Naive thymus-derived CD8-positive, alpha-beta T cell (primary cell): Measurements from ENCODE around the gene C16orf90. TPM values are rescaled to one million over a fixed set of nuclear protein-coding genes. Genes with fewer than 3 reads are reported as not detected.

Source experiments
- ATAC-seq, 2 donors: fragments of 150-1000 bp; cut with Tn5 transposase in 1 of 2; sonication (Bioruptor Pico), chemical (Tn5 transposase) in 1 of 2; 1 replicate in 1 of 2; 2 replicates in 1 of 2; pipeline ENCODE4 v1.10.0; 2021; ENCODE audit warnings: mild to moderate bottlenecking in 2 of 2, moderate library complexity in 2 of 2
- POLR2A ChIA-PET: fragments of 350-600 bp; sonication (Branson Sonifier 250); formaldehyde crosslinking; loops from one replicate; lab custom pipeline; 2021; ENCODE audit warnings: antibody characterized with exemption; lab: Charles Lee
- DNase-seq, 10 donors: peaks; one replicate each; pipeline versions ENCODE4 v3.0.0 to v3.0.0-alpha.2; 2020 to 2022
- H3K27ac Mint-ChIP-seq, 10 donors: one replicate each; pipeline ENCODE4 v1.8.0; 2020 to 2022; ENCODE audit warnings: mild to moderate bottlenecking in 10 of 10, mixed read lengths in 10 of 10, moderate library complexity in 4 of 10, inconsistent platforms in 1 of 10
- H3K27me3 Mint-ChIP-seq, 5 donors: one replicate each; pipeline ENCODE4 v1.8.0; 2021 to 2022; ENCODE audit warnings: mixed read lengths in 5 of 5
- H3K36me3 Mint-ChIP-seq, 3 donors: one replicate each; pipeline ENCODE4 v1.8.0; 2020 to 2022; ENCODE audit warnings: mixed read lengths in 3 of 3, mild to moderate bottlenecking in 2 of 3, inconsistent platforms in 1 of 3
- H3K4me1 Mint-ChIP-seq, 4 donors: one replicate each; pipeline ENCODE4 v1.8.0; 2021 to 2022; ENCODE audit warnings: mixed read lengths in 4 of 4
- H3K4me3 Mint-ChIP-seq, 10 donors: one replicate each; pipeline ENCODE4 v1.8.0; 2020 to 2022; ENCODE audit warnings: mild to moderate bottlenecking in 10 of 10, mixed read lengths in 10 of 10, moderate library complexity in 6 of 10, inconsistent platforms in 1 of 10
- H3K9me3 Mint-ChIP-seq, 9 donors: one replicate each; pipeline ENCODE4 v1.8.0; 2020 to 2022; ENCODE audit warnings: mixed read lengths in 9 of 9, mild to moderate bottlenecking in 3 of 9, inconsistent platforms in 1 of 9, moderate library complexity in 1 of 9
- polyA plus RNA-seq, 3 donors: library from polyadenylated mRNA; unstranded; fragments of 300-500 nt; fragmentation: Illumina TruSeq; gene quantifications; one replicate each; pipeline ENCODE4 v1.2.3, GENCODE V29; 2021
- total RNA-seq, 8 experiments: library from RNA in 2 of 8; stranded (reverse) in 2 of 8; gene quantifications; one replicate each; pipeline ENCODE4 v1.2.3 and lab custom pipeline; 2021 to 2026

C16orf90 gene
- total and polyA plus RNA-seq, 5 experiments from 2014 or later: 0.26 TPM; not detected in 4

- peaks cover 31 to 71% (median 53%) of the 10 kb centered on the region in 4 donors for H3K4me1 Mint-ChIP-seq
These were observed 23.6 kb downstream of the C16orf90 start for GRCh38 chr16:3471518-3472176.

GRCh38 chr16:3470723-3471122 lies 24.6 kb downstream of the C16orf90 start:
- DNase-seq: no peak
- Mint-ChIP-seq H3K4me1 (peaks cover 34 to 80% (median 61%) of the 10 kb centered on the region in 4 donors), H3K36me3 (peaks cover 0 to 42% (median 4%) of the 10 kb centered on the region in 3 donors), H3K9me3 (no peaks in the 10 kb centered on the region), H3K27ac (peak overlapping the region in 7 of 10 donors; percentile 20 to 76 (median 51)), H3K4me3 (no peak overlapping the region), H3K27me3 (no peaks in the 10 kb centered on the region)
- no peak for ATAC-seq
- POLR2A ChIA-PET: no interaction called here

More at GRCh38 chr16:3471518-3472176, 23.6 kb downstream of the C16orf90 start:
- ATAC-seq (no peak), DNase-seq (peak in 1 of 10 donors; percentile 9)
- no peaks in the 10 kb centered on the region for H3K27me3 Mint-ChIP-seq
- POLR2A ChIA-PET: interaction anchor here (1.1 kb wide), 1 partner anchor 167 kb away, joined by 3 read pairs; no protein-coding TSS in a partner anchor
- H3K4me3 Mint-ChIP-seq: no peak overlapping the region
- peak overlapping the region in 4 of 10 donors; percentile 24 to 74 (median 44) for H3K27ac Mint-ChIP-seq
- H3K36me3 Mint-ChIP-seq: peaks cover 0 to 37% (median 4%) of the 10 kb centered on the region in 3 donors
- no peaks in the 10 kb centered on the region for H3K9me3 Mint-ChIP-seq

- Mint-ChIP-seq H3K27me3 (no peaks in the 10 kb centered on the region), H3K27ac (peak overlapping the region in 6 of 10 donors; percentile 15 to 71 (median 54)), H3K4me1 (peaks cover 31 to 83% (median 64%) of the 10 kb centered on the region in 4 donors), H3K36me3 (peaks cover 0 to 37% (median 4%) of the 10 kb centered on the region in 3 donors), H3K9me3 (no peaks in the 10 kb centered on the region), H3K4me3 (peak overlapping the region in 2 of 10 donors; percentile 18 to 37)
- POLR2A ChIA-PET: no interaction called here
- ATAC-seq (no peak), DNase-seq (peak in 1 of 10 donors; percentile 30)
These were observed 25.6 kb downstream of the C16orf90 start for GRCh38 chr16:3469736-3470135.

- no peaks in the 10 kb centered on the region for H3K9me3 Mint-ChIP-seq
- peak in 1 of 10 donors; percentile 24 for DNase-seq
These were observed 26.8 kb downstream of the C16orf90 start for GRCh38 chr16:3468501-3468900.

GRCh38 chr16:3467921-3468320 lies 27.4 kb downstream of the C16orf90 start:
- peak in 1 of 2 donors; percentile 20 for ATAC-seq
- Mint-ChIP-seq H3K4me3 (peak overlapping the region in 2 of 10 donors; percentile 10 to 57), H3K36me3 (peaks cover 0 to 34% (median 3%) of the 10 kb centered on the region in 3 donors), H3K27ac (peak overlapping the region in 8 of 10 donors; percentile 0 to 93 (median 71)), H3K9me3 (no peaks in the 10 kb centered on the region), H3K27me3 (no peaks in the 10 kb centered on the region), H3K4me1 (peaks cover 35 to 84% (median 65%) of the 10 kb centered on the region in 4 donors)
- peak in 1 of 10 donors; percentile 22 for DNase-seq
- POLR2A ChIA-PET: no interaction called here

More at GRCh38 chr16:3468501-3468900, 26.8 kb downstream of the C16orf90 start:
- no peaks in the 10 kb centered on the region for H3K27me3 Mint-ChIP-seq
- no peak for ATAC-seq
- H3K4me1 Mint-ChIP-seq: peaks cover 35 to 87% (median 70%) of the 10 kb centered on the region in 4 donors
- POLR2A ChIA-PET: no interaction called here
- H3K36me3 Mint-ChIP-seq: peaks cover 0 to 37% (median 4%) of the 10 kb centered on the region in 3 donors
- H3K4me3 Mint-ChIP-seq: peak overlapping the region in 3 of 10 donors; percentile 10 to 57 (median 18)
- peak overlapping the region in 7 of 10 donors; percentile 7 to 93 (median 76) for H3K27ac Mint-ChIP-seq

GRCh38 chr16:3467182-3467581 lies 28.1 kb downstream of the C16orf90 start:
- POLR2A ChIA-PET: interaction anchor here (0.6 to 0.8 kb wide), 2 partner anchors 66 to 75 kb away, joined by 4 to 5 read pairs; partner anchors contain the start of genes ZNF174 and ZSCAN32
- H3K27me3 Mint-ChIP-seq: no peaks in the 10 kb centered on the region
- H3K9me3 Mint-ChIP-seq: no peaks in the 10 kb centered on the region
- peak overlapping the region in 3 of 10 donors; percentile 10 to 60 (median 51) for H3K4me3 Mint-ChIP-seq
- ATAC-seq (no peak), DNase-seq (peak in 1 of 10 donors; percentile 13)
- H3K36me3 Mint-ChIP-seq: peaks cover 0 to 26% (median 0%) of the 10 kb centered on the region in 3 donors
- H3K27ac Mint-ChIP-seq: peak overlapping the region; percentile 2 to 93 (median 60)
- peaks cover 33 to 81% (median 64%) of the 10 kb centered on the region in 4 donors for H3K4me1 Mint-ChIP-seq

- peak overlapping the region in 9 of 10 donors; percentile 53 to 93 (median 75) for H3K27ac Mint-ChIP-seq
- no peaks in the 10 kb centered on the region for H3K9me3 Mint-ChIP-seq
- H3K27me3 Mint-ChIP-seq: no peaks in the 10 kb centered on the region
- ATAC-seq: no peak
- H3K4me3 Mint-ChIP-seq: peak overlapping the region in 2 of 10 donors; percentile 16 to 34
- POLR2A ChIA-PET: interaction anchor here (0.7 kb wide), 1 partner anchor 13 kb away, joined by 4 read pairs; no protein-coding TSS in a partner anchor
- peak in 1 of 10 donors; percentile 1 for DNase-seq
- peaks cover 0 to 23% (median 0%) of the 10 kb centered on the region in 3 donors for H3K36me3 Mint-ChIP-seq
- peaks cover 39 to 84% (median 71%) of the 10 kb centered on the region in 4 donors for H3K4me1 Mint-ChIP-seq
These were observed 29.2 kb downstream of the C16orf90 start for GRCh38 chr16:3465911-3466584.

- H3K36me3 Mint-ChIP-seq: peaks cover 0 to 23% (median 0%) of the 10 kb centered on the region in 3 donors
- H3K27me3 Mint-ChIP-seq: no peaks in the 10 kb centered on the region
- H3K4me1 Mint-ChIP-seq: peaks cover 42 to 86% (median 74%) of the 10 kb centered on the region in 4 donors
- no peak for ATAC-seq
- peak in 1 of 10 donors; percentile 24 for DNase-seq
- POLR2A ChIA-PET: interaction anchor here (1.3 to 1.7 kb wide), 2 partner anchors 21 to 35 kb away, joined by 3 to 4 read pairs; partner anchors contain the start of genes NAA60 and ZNF597
- H3K9me3 Mint-ChIP-seq: no peaks in the 10 kb centered on the region
- H3K4me3 Mint-ChIP-seq: peak overlapping the region in 5 of 10 donors; percentile 7 to 49 (median 20)
- peak overlapping the region in 6 of 10 donors; percentile 55 to 88 (median 76) for H3K27ac Mint-ChIP-seq
These were observed 30.0 kb downstream of the C16orf90 start for GRCh38 chr16:3465301-3465700.

GRCh38 chr16:3461151-3461550 lies 34.1 kb downstream of the C16orf90 start:
- peaks cover 30 to 76% (median 61%) of the 10 kb centered on the region in 4 donors for H3K4me1 Mint-ChIP-seq
- H3K36me3 Mint-ChIP-seq: peaks cover 0 to 4% (median 0%) of the 10 kb centered on the region in 3 donors
- H3K27me3 Mint-ChIP-seq: no peaks in the 10 kb centered on the region
- POLR2A ChIA-PET: interaction anchor here (0.6 to 3.4 kb wide), 8 partner anchors 24 to 327 kb away, joined by 3 to 9 read pairs (median 4); partner anchors contain the start of genes ZNF213 and ZNF263
- H3K9me3 Mint-ChIP-seq: no peaks in the 10 kb centered on the region
- peak; percentile 50 to 90 (median 76) for DNase-seq
- H3K4me3 Mint-ChIP-seq: peak overlapping the region; percentile 49 to 95 (median 75)
- peak; percentile 21 to 49 for ATAC-seq
- H3K27ac Mint-ChIP-seq: peak overlapping the region; percentile 77 to 94 (median 84)

GRCh38 chr16:3460585-3460984 lies 34.7 kb downstream of the C16orf90 start:
- POLR2A ChIA-PET: interaction anchor here (0.6 to 3.4 kb wide), 11 partner anchors 14 to 401 kb away, joined by 3 to 9 read pairs (median 3); partner anchors contain the start of genes ZNF213 and ZNF263
- peak overlapping the region; percentile 79 to 94 (median 84) for H3K27ac Mint-ChIP-seq

GRCh38 chr16:3460121-3460520 lies 35.2 kb downstream of the C16orf90 start:
- Mint-ChIP-seq H3K4me3 (peak overlapping the region; percentile 71 to 97 (median 85)), H3K4me1 (peaks cover 30 to 68% (median 53%) of the 10 kb centered on the region in 4 donors), H3K36me3 (no peaks in the 10 kb centered on the region), H3K9me3 (no peaks in the 10 kb centered on the region), H3K27ac (peak overlapping the region; percentile 79 to 94 (median 86)), H3K27me3 (no peaks in the 10 kb centered on the region)
- DNase-seq (no peak), ATAC-seq (no peak)
- POLR2A ChIA-PET: interaction anchor here (0.6 to 3.4 kb wide), 7 partner anchors 14 to 401 kb away, joined by 3 to 9 read pairs (median 4); partner anchors contain the start of genes ZNF213 and ZNF263

More at GRCh38 chr16:3460585-3460984, 34.7 kb downstream of the C16orf90 start:
- peaks cover 32 to 72% (median 58%) of the 10 kb centered on the region in 4 donors for H3K4me1 Mint-ChIP-seq
- DNase-seq (no peak), ATAC-seq (no peak)
- no peaks in the 10 kb centered on the region for H3K9me3 Mint-ChIP-seq
- peak overlapping the region; percentile 38 to 95 (median 78) for H3K4me3 Mint-ChIP-seq
- H3K36me3 Mint-ChIP-seq: no peaks in the 10 kb centered on the region
- H3K27me3 Mint-ChIP-seq: no peaks in the 10 kb centered on the region
